GM12873 (cell line): ENCODE measurements around the gene CNTNAP2.

ENCODE experiments used
- CTCF ChIP-seq: IDR thresholded peaks from 2 replicates; pipeline ENCODE4 v1.5.1; 2012; ENCODE audit warnings: low read depth, mild to moderate bottlenecking, moderate library complexity, low read length, control low read depth; ENCODE audit not compliant: insufficient read depth; ENCODE audit errors: missing control alignments

The CNTNAP2 gene

DNA sequence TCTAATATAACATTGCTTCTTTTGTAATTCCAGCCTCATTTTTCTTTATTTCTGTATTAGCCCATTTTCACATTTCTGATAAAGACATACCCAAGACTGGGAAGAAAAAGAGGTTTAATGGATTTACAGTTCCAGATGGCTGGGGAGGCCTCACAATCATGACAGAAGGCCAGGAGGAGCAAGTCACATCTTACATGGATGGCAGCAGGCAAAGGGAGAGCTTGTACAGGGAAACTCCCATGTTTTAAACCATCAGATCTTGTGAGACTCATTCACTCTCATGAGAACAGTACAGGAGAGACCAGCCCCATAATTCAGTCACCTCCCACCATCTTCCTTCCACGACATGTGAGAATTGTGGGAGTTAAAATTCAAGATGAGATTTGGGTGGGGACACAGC is 510.3 kb downstream of the CNTNAP2 start:
- TF ChIP-seq CTCF: no peak

DNA sequence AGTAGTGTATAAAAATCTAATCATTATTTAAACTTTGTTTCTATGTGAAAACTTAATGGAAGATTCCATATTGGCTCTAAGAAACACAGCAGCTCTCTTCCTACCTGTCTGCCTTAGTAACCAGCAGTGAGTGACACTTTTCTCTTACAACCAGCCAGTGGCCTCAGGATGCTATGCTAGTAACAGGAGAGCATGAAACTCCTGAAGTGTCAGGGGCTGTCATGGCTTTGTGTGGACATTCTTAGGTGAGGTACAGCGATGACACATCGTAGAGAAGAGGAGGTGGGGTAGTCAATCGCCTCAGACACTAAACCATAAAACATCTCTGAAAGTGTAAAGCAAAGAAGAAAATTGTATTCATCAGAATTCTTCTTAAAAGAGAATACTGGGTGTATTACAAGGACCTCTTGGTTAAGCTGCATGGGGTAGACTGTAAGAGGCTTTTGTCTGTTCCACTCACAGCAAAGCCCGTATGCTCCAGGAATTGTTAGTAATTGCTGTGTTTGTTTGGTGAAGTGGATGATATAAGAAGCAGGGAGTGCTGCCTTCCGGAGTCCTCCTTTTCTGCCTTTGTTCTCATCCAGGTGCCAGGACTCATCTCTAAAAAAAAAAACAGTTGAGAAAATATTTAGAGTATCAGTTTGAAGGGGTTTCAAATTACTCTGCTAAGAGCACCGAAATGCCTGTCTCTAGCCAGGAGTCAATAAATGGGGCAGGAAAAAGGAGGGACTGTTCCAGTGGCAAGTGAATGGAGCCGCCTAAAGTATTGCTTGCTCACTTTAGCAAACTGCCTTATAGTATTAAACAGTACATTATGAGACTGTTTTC is 518.8 kb downstream of the CNTNAP2 start:
- no peak for TF ChIP-seq CTCF

DNA sequence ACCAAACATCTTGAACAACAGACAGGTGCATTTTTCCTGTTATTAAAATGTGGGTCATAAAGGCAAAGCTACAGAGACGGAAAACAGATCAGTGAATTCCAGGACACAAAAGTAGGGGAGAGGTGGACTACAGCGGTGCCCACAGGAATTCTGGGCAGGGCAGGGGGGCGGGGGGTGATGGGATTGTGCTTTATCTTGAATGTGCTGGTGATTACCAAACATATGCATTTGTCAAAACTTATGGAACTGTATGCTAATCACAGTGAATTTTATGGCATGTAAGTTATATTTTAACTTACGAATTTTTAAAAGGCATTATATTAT is 519.4 kb downstream of the CNTNAP2 start:
- no peak for TF ChIP-seq CTCF

- no peak for TF ChIP-seq CTCF
Measured at GRCh38 chr7:146636581-146636980, 520.0 kb downstream of the CNTNAP2 start.

DNA sequence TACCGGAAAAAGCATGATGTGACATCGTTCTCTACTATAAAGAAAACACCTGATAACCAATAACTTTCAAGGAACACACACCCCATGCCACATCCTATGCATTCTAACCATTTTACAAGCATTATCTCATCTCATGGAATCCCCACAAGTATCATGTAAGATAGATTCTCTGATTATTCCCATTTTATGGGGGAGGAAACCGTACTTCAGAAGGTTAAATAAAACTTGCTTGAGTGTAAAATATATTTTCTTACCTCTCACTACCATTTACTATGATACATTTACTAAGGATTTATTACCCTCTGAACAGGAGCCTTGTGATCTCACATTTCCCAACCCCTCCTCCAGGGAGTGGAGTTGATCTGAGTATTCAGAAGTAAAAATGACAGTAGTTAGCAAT is 522.7 kb downstream of the CNTNAP2 start:
- no peak for TF ChIP-seq CTCF

DNA sequence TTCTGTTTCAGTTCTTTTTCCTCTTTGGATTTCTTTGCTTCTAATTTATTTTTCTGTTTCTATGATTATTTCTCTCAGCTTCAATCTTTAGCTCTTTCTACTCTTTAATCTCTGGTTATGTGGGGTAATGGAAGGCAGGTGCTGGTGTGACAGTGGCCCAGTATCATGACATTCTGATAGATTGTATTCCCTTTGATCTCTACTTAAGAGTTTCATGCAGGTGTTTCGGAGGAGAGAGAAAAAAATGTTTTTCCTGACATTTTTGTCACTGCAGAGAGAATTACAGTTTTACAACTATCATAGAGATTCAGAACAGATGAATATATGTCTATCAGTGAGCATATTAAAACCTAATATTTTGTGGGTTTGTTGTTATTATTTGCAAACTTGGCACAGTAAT is 524.9 kb downstream of the CNTNAP2 start:
- no peak for TF ChIP-seq CTCF

DNA sequence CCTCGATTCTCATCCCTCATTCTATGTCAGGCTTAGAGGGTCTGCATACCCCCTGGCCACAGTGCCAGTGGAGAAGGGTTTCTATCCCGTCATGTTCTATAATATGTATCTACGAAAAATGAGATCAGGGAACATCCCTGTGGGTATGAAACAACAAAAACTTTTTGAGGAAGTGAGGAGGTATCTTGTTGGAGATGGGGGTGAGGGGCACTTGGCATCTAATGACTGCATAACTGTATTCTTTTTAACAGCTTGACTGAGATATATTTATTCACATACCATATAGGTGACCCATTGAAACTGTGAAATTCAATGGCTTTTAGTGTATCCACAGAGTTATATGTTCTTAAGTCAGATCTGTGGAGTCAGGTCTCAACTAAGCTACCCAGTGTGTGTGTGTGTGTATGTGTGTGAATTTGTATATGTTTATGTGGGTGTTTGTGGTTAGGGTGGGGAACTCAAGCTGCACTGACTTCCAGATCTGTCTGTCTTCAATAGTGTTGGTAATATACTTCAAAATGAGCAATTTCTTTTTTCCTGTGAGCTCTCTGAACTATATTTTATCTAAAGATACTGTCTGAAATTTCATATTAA is 528.9 kb downstream of the CNTNAP2 start:
- no peak for TF ChIP-seq CTCF
